Dermis blood vessel endothelial cell (primary cell): Measurements from ENCODE around the gene ERAS. TPM values are rescaled to one million over a fixed set of nuclear protein-coding genes. Genes with fewer than 3 reads are reported as not detected.

Source experiments
- DNase-seq: peaks from one replicate; pipeline ENCODE4 v3.0.0; 2010
- total RNA-seq: library from RNA; depleted of rRNA; stranded (reverse); fragments of >200 nt; gene quantifications from 2 replicates; pipeline ENCODE4 v1.2.3, GENCODE V29; 2014

Gene ERAS, protein sequence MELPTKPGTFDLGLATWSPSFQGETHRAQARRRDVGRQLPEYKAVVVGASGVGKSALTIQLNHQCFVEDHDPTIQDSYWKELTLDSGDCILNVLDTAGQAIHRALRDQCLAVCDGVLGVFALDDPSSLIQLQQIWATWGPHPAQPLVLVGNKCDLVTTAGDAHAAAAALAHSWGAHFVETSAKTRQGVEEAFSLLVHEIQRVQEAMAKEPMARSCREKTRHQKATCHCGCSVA
- total RNA-seq, result not detected in 2 replicates

DNA sequence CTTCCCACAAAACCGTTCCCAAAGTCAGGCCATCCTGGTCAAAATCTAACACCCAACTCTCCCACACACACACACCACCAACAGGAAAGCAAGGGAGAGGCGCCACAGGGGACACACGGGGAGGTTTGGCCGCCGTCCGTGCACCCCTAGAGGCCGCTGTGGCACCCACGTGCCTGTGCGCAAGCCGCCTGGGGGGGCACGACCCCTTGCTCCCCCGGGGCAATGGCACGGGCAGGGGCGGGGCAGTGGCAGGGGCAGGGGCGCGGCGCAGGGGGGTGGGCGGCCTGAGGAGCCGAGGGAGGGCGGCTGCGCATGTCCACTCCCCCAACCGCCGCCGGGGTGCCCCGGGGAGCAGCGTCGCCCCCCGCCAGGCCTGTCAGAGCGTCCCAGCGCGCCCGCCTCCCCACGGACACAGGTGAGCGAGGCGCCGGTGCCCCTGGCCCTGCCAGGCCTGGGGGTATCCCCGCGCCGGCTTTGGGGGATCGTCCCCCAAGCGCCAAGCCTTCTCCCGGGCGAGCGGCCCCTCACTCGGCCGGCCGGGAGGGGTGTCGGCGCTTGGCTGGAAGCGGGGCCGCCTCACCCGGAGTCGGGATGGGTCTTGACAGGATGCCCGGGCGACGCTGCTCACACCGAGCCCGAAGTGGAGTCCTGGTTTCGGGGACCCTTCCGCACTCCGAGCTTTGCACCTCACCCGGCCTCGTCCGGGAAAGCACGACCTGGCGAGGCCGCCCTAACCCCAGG lies at the start of gene ERAS:
TSS of gene ERAS (plus strand) at position 379 of the 741 bp plus-strand sequence. CDS start 2,611 bp downstream, outside the sequence.
- DNase-seq, result no peak

DNA sequence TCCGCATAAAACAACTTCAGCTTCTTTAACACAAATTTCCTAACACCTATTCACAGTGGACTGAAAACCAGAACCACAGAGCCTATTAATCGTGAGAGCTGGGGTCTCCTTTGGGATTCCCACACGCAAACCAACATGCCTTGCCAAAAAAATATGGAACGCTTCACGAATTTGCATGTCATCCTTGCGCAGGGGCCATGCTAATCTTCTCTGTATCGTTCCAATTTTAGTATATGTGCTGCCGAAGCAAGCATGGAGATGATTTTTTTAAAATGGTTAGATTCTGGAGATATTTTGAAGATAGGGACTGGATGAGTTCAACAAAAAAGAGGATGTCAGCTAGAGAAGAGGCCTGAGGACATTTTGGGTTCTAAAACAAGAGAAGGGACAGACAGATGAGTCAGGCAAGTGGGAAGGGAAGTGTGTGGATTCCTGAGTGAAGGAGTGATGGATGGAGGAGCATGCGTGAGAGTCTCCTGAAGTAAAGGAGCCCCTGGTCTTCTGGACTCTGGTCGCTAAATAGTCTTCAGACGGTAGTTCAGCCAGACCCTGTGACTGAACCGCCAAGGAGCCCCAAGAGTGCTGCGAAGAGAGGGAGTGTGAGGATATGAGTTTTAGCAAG lies 49.4 kb upstream of the ERAS start:
- DNase-seq, result no peak

DNA sequence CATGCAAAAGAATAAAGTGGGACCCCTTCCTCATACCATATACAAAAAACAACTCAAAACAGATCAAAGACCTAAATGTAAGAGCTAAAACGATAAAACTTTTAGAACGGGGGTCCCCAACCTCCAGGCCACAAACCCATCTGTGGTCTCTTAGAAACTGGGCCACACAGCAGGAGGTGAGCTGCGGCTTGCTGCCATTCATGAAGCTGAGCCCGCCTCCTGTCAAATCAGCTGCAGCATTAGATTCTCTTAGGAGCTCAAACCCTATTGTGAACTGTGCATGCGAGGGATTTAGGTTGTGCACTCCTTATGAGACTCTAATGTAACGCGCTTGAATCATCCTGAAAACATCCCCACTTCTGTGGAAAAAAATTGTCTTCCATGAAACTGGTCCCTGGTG lies 46.9 kb upstream of the ERAS start:
- no peak for DNase-seq

DNA sequence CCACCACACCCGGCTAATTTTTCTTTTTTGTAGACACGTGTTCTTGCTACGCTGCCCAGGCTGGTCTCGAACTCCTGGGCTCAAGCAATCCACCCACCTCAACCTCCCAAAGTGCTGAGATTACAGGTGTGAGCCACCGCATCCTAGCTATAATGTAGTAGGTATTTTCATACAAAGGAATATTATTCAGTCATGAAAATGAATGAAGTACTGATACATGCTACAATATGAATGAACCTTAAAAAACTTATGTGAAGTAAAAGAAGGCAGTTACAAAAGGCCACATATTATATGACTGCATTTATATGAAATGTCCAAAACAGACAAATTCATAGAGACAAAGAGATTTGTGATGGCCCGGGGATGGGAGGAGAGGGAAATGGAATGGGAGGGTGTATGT lies 44.6 kb upstream of the ERAS start:
- no peak for DNase-seq

DNA sequence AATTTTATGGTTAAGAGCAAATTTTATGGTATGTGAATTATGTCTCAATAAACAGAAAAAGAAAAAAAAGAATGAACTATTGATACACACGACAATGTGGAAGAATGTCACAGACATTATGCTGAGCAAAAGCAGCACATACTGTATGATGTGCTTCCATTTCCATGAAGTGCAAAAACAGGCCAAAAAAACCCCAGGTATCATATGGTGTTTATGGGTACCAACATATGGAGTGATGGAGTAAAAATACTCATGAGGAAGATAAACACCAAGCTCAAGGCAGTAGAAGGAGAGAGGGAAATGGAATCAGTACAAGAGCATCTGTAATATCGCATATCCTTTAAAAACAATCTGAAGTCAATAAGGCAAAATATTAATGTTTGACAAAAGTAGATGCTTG lies 44.1 kb upstream of the ERAS start:
- no peak for DNase-seq

DNA sequence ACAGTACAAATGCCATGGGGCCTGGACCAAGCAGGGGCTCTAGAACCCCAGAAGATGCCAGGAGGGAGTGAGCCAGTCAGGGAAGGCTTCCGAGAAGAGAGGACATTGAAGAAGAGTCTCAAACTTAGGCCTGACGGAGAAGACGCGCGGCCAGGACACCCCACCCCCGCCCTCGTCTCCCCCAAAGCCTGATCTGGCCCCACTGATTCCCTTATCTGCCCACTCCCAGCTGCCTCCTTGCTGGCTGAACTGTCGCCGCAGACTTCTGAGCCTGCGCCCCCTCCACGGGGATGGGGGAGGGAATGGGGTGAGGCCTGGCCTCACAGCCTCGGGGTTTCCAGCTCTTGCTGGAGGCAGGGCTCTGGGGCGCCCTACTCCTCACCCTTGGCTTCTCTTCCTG lies 43.5 kb upstream of the ERAS start:
- no peak for DNase-seq

DNA sequence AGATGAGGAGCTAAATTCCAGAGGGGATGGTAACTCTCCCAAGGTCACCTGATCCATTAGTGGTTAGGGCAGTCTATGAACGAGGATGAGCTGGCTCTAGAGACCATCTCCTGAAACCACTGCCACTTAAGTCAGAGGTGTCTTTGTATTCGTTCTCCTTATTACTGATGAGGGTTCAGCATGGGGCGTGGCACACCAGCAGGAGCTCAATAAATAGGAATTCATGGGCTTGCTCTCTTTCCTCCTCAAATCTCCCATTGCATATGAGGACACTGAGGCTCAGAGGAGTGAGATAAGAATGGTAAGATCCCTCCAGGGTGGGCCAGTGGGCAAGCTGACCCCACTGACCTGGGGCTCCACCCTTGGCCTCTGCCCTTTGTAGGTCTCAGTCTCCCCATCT lies 41.6 kb upstream of the ERAS start:
- no peak for DNase-seq

DNA sequence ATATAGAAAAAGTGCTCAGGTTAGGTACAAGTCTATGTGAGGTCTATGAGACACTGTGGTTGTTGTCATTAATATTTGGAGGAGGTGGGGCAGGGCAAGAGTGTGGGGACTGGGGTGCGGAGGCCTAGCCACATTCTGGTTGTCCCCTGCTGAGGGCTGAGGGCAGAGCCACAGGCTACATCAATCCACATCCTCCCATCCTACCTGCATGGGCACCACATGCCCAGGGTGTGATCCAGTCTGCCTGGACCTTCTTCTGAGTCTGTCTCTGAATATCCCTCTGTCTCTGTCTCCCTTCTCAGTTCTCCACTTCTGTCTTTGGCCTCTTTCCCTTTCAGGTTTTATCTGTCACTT lies 41.1 kb upstream of the ERAS start:
- no peak for DNase-seq

DNA sequence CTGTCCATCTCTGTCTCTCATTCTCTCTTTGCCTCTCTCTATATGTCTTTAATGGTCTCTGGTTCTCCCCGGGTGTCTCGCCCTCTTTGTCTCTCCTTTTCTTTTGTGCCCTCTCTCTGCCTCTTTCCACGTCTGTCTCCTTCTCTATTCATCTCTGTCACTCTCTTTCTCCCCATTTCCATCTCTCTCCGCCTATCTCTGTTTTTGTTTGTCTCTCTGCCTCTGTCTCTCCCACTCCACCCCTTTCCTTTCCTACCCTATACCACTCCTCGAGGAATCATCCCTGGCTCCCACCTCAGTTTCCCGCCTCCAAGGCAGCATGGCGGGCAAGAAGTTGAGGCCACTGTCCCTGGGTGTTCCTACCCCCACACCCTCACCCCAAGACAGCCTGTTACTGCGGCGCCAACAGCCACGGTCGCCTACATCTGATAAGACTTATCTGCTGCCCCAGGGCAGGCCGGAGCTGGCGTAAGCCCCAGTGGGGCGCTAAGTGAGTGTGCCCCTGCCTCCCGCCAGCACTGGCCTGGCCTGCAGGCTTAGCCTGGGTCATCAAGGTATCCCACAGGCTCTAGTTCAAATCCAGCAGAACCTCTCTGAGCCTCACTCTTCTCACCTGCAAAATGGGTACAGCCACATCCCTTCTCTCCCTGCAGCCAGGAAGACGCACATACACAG lies 40.6 kb upstream of the ERAS start:
- no peak for DNase-seq

DNA sequence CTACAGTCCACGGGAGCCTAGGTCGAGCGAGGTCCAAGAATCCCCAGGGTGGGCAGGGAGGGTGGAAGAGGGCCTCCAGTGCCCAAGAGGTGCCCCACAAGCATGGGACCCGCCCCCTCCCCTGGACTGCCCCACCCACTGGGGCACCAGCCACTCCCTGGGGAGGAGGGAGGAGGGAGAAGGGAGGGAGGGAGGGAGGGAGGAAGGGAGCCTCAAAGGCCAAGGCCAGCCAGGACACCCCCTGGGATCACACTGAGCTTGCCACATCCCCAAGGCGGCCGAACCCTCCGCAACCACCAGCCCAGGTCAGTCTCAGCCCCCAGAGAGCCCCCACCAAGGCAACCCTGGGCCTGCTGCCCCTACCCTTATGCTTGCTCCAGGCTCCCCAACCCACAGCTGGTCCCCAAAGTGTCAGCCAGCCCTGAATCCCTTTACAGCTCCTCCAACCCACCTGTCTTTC lies 39.9 kb upstream of the ERAS start, which contains the start of gene GATA1:
TSS of gene GATA1 (plus strand) at position 250 of the 460 bp plus-strand sequence. CDS start 4,520 bp downstream, outside the sequence.
- DNase-seq, result no peak

DNA sequence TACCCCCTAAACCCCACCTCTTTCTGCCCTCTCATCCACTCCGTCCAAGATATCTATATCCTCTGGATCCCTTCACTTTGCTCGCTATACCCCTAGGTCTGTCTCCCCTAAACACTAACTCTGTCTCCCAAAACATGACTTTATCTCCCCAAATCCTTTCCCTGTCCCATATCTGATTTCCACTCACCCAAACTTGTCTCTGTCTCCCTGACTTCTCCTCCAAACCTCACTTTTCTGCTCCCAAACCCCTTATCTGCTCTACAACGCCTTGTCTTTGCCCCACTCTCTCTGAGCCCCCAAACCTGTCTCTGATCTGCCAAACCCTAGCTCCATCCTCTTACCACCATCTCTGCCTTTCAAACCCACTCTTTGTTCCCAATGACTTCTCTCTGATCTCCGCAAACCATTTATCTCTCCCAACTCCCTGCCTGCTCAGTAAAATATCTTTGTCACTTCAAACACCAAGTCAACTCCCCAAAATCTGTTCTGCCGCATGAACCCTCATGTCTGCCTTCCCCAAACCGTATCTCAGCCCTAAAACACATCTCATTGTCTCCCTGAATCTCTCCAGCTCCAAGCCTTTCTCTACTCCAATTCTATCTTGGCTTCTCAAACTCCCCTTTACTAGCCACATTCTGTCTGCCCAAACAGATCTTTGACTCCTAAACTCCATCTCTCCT lies 39.3 kb upstream of the ERAS start:
- no peak for DNase-seq

DNA sequence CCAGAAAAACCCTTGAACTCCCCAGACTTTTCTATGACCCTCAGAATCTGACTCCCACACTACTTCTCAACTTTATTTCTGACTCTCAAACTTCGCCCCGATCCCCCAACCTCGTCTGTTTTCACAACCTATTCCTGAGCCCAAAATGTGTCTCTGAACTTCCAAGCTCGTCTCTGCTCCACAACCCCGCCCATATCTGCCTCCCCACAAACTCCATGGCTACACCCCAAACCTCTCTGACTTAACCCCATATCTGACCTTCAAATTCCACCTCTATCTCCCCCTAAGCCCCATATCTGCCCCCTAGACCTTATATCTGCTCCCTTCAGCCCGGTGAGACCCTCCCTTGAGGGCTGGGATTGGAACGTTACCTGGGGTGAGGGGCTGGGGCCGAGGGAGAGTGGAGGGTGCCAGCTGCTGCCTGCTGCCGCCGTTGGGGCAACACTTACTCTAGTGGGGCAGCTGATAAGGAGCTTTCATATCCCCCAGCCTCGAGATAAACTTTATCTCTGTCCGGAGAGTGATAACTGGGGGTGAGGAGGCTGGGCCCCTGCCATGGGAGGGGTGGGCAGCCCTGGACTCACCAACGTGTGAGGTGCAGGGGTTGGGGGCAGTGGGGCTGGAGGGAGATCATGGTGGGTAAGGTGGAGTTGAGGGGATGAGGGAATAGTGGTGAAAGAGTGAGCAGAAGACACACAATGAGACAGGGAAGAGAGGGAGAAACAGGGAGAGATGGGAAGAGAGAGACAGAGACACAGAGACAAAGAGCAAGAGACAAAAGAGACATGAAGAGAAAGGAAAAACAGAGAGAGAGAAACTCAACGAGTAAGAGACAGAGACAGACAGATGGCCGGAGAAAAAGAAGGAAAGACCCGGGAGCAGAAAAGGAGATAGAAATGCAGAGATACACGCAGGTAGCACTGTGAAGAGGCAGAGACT lies 38.5 kb upstream of the ERAS start:
- DNase-seq, result no peak

DNA sequence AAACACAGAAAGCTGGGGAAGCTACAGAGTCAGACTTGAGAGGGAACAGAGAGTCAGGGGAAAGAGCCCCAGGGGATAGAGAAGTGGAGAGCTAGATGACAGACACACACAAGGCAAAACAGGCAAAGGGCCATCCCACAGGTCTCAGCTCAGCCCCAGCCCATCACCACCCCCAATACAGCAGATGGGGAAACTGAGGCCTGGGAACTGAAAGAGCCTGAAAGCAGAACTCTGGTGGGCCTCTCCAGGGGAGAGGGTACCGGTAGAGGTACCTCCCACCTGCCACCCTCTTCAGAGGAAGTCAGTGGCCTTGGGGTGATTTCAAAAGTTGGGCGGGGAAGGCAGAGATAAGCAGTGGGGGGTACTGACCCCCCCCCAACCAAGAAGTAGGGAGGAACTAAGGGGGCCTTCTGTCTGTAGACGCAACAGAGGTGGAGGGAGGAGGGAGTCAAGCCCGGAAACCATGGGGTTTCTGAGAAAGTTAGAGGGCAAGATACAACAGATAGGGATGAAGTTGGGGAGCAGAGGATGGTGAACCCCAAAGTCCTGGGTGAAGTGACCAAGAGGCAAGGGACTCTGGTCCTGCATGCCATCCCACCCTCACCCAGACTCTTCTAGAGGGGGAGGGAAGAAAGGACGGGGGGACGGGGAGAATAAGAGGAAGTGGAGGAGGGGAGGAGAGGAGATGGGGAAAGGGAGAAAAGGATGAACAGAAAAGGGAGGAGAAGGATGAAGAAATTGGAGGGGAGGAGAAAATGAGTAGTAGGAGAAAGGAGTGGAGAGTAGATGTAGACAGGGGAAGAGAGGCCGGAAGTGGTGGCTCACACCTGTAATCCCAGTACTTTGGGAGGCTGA lies 36.7 kb upstream of the ERAS start:
- DNase-seq, result no peak

DNA sequence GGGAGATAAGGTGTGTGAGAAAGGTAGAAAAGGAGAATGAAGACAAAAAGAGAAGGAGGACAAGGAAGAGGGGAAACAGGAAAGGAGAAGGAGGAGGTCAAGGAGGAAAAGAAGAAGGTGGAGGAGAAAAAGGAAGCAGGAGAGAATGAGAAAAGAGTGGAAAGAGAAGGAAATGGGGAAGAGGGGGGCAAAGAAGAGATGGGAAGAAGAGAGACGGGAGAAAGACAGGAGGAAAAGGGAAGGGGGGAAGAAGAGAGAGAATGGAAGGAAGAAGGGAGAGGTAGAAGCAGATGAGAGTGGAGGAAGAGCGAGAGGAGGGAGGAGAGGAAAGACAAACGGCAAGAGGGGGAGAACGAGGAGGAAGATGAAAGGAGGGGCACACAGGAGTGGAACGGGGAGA lies 35.8 kb upstream of the ERAS start:
- DNase-seq, result no peak

DNA sequence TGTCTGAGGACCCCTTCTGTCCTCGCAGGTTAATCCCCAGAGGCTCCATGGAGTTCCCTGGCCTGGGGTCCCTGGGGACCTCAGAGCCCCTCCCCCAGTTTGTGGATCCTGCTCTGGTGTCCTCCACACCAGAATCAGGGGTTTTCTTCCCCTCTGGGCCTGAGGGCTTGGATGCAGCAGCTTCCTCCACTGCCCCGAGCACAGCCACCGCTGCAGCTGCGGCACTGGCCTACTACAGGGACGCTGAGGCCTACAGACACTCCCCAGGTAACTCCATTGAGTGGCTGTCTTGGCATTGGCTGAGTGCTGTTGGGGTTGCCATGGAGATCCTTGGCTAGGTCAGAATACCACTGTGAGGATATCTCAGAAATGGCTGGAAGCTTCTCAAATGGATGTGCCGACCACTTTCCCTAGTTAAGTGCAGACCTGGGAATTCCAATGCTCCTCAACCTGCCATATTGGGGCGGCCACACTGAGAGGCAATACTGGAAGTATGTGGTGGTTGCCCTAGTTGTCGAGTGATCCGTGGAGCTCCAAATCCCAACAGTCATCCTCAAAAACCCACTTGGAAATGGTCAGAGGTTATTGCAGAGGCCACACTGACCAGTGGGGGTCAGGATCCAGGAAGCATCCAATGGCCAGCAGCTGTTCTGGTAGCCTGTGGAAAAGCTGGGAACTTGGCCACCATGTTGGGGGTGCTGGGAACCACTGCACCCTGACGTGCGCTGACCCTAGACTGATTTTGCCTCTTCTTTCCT lies 35.1 kb upstream of the ERAS start:
- no peak for DNase-seq

DNA sequence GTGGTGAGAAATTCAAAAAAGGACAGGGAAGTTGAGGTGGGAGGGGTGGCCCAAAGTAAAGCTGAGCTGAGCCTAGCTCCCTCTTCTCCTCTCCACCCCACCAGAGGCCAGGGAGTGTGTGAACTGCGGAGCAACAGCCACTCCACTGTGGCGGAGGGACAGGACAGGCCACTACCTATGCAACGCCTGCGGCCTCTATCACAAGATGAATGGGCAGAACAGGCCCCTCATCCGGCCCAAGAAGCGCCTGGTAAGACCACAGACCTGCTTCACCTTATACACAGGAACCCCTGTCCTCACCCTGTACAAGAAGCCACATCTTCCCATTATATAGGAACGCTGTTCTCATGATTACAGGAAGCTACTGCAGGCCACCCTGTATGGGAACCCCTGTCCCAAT lies 34.1 kb upstream of the ERAS start:
- DNase-seq, result no peak

DNA sequence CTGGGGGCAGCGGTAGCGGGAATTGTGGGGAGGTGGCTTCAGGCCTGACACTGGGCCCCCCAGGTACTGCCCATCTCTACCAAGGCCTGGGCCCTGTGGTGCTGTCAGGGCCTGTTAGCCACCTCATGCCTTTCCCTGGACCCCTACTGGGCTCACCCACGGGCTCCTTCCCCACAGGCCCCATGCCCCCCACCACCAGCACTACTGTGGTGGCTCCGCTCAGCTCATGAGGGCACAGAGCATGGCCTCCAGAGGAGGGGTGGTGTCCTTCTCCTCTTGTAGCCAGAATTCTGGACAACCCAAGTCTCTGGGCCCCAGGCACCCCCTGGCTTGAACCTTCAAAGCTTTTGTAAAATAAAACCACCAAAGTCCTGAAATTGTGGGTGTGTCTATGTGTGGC lies 32.4 kb upstream of the ERAS start:
- DNase-seq, result no peak

DNA sequence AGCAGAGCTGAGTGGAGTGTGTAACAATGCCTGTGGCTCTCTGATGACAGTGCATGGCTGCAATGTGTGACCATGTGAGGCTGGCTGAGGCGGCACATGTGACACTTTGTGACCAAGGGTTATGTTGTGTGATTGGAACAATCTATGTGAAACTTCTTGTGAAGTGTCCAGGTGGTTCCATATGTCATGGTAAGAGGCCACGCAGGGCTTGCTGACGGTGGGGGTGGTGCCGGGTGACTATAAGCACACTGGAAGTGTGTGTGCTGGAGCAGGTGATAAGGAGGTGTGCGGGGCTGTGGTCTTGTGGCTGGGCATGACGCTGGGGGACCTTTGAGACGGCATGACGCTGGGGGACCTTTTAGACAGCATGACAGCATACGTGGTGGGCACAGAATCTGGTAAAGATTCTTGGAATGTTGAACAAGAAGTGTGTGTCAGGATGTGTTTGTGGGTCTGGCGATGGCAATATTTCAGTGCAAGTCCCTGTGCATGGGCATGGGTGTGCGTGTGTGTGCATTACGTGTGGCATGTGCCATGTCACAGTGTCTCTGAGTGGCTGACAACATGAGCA lies 31.9 kb upstream of the ERAS start:
- no peak for DNase-seq

DNA sequence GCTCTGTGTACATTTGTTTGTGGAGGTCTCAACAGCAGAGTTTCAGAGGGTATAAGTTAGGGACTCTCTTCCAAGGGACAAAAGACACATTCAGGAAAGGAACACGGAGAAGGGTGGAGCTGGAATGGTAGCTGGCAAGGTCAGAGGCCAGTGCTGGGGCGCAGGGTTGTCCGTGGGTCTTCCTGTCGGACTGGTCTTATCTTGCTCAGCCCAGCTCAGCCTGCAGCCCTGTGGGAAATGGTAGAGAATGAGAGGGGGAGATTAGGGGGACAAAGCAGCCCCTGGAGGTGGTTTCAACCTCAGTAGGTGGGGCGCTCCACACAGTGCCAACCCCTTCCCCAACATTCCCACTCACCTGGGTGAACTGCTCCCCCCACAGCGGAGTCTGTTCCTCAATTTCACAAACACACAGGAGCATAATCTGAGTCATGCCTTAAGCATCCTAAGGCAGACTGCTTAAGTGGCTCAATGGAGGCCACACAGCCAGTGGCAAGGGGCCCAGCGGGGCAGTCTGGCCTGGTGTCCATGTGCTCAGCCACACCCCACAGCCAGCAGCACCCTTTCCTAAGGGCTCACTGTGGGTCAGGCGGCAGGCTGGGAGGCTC lies 31.3 kb upstream of the ERAS start:
- no peak for DNase-seq
